Upper lobe of right lung (tissue), 1 donor: ENCODE data around the gene SASH3. TPM values are rescaled to one million over a fixed set of nuclear protein-coding genes. Genes with fewer than 3 reads are reported as not detected.

Source experiments
- ATAC-seq: fragments of 200-7000 bp; cut with Tn5 transposase; one replicate; pipeline ENCODE4 v1.9.1; 2020; ENCODE audit warnings: mild to moderate bottlenecking, moderate library complexity
- DNase-seq: peaks from one replicate; pipeline ENCODE4 v3.0.0-alpha.2; 2020
- H3K27ac ChIP-seq: fragments of 200-600 bp; one replicate; pipeline ENCODE4 v1.8.0; 2022
- H3K27me3 ChIP-seq: fragments of 200-600 bp; one replicate; pipeline ENCODE4 v1.8.0; 2022; ENCODE audit warnings: mild to moderate bottlenecking
- H3K36me3 ChIP-seq: fragments of 200-600 bp; one replicate; pipeline ENCODE4 v1.8.0; 2022
- H3K4me1 ChIP-seq: fragments of 200-600 bp; one replicate; pipeline ENCODE4 v1.8.0; 2022
- H3K4me3 ChIP-seq: fragments of 200-600 bp; one replicate; pipeline ENCODE4 v1.8.0; 2022; ENCODE audit warnings: mild to moderate bottlenecking
- H3K9me3 ChIP-seq: fragments of 200-600 bp; one replicate; pipeline ENCODE4 v1.8.0; 2022
- CTCF ChIP-seq: fragments of 200-600 bp; IDR thresholded peaks from one replicate; pipeline ENCODE4 v1.8.0; 2022; ENCODE audit warnings: antibody characterized with exemption
- intact Hi-C: fragments of 100-400 bp; cut with DNase I; formaldehyde crosslinking; loops from one replicate; pipeline ENCODE4 v1.11.0; 2022
- total RNA-seq: library from RNA; stranded (reverse); fragmentation: NEBNext Ultra II Directional; extraction: Animal tissue kit (Norgen Biotek cat#: 25700); gene quantifications from one replicate; pipeline ENCODE4 v1.2.1, GENCODE V29; 2021
- donor health status: DM: no; HTN: yes; CAD: no; lungs with severe emphysema.

Gene SASH3
- total RNA-seq, 1 donor from 2014 or later = 41.2 TPM

DNA sequence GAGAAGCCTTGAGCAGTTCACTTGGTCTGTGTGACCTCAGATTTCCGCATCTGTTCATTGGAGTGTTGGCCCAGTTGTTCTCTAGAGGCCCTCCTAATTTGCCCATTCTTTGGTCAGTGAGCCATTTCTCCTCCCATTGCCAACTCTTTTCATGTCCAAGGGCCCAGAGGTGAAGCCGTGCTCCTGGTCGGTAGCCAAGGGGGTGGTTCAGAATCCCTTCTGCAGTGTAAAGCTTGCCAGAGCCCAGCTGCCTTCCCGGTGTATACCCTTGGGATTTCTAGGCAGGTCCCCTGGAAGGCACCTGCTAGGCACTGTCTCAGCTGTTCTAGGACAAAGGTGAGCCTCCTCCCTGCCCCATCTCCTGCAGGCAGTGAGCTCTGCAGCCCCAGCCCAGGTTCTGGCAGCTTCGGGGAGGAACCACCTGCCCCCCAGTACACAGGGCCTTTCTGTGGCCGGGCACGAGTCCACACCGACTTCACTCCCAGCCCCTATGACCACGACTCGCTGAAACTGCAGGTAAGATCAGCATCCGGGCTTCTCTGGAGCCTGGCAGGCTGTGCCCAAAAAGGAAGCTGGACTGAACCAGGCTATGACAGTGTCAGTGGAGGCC, 12.3 kb downstream of the SASH3 start:
- Histone ChIP-seq H3K9me3 (no peaks in the 10 kb centered on the region), H3K27me3 (no peaks in the 10 kb centered on the region), H3K36me3 (no peaks in the 10 kb centered on the region), H3K4me1 (no peaks in the 10 kb centered on the region), H3K27ac (no peak overlapping the region), H3K4me3 (no peak overlapping the region)
- TF ChIP-seq CTCF = no peak
- ATAC-seq = no peak
- no peak for DNase-seq
- intact Hi-C loops = no loop called here

GRCh38 chrX:129792586-129793291, 13.0 kb downstream of the SASH3 start:
- intact Hi-C loops = no loop called here
- no peak for ATAC-seq
- no peak for TF ChIP-seq CTCF

GRCh38 chrX:129793604-129794191, 13.9 kb downstream of the SASH3 start:
- H3K27me3 ChIP-seq = no peaks in the 10 kb centered on the region
- DNase-seq = no peak
- intact Hi-C loops = no loop called here

More at GRCh38 chrX:129792586-129793291, 13.0 kb downstream of the SASH3 start:
- DNase-seq = no peak
- Histone ChIP-seq H3K4me3 (no peak overlapping the region), H3K36me3 (no peaks in the 10 kb centered on the region), H3K27me3 (no peaks in the 10 kb centered on the region), H3K4me1 (no peaks in the 10 kb centered on the region), H3K9me3 (no peaks in the 10 kb centered on the region), H3K27ac (no peak overlapping the region)

GRCh38 chrX:129795584-129795983, 15.8 kb downstream of the SASH3 start:
- H3K9me3 ChIP-seq = no peaks in the 10 kb centered on the region
- no peak for ATAC-seq
- intact Hi-C loops = no loop called here
- DNase-seq = no peak
- H3K27ac ChIP-seq = no peak overlapping the region
- no peaks in the 10 kb centered on the region for H3K27me3 ChIP-seq
- no peaks in the 10 kb centered on the region for H3K36me3 ChIP-seq
- no peak overlapping the region for H3K4me3 ChIP-seq
- H3K4me1 ChIP-seq = no peaks in the 10 kb centered on the region
- no peak for TF ChIP-seq CTCF

More at GRCh38 chrX:129793604-129794191, 13.9 kb downstream of the SASH3 start:
- no peak overlapping the region for H3K27ac ChIP-seq
- TF ChIP-seq CTCF = no peak
- no peaks in the 10 kb centered on the region for H3K4me1 ChIP-seq
- ATAC-seq = no peak
- H3K4me3 ChIP-seq = no peak overlapping the region
- H3K36me3 ChIP-seq = no peaks in the 10 kb centered on the region
- H3K9me3 ChIP-seq = no peaks in the 10 kb centered on the region

DNA sequence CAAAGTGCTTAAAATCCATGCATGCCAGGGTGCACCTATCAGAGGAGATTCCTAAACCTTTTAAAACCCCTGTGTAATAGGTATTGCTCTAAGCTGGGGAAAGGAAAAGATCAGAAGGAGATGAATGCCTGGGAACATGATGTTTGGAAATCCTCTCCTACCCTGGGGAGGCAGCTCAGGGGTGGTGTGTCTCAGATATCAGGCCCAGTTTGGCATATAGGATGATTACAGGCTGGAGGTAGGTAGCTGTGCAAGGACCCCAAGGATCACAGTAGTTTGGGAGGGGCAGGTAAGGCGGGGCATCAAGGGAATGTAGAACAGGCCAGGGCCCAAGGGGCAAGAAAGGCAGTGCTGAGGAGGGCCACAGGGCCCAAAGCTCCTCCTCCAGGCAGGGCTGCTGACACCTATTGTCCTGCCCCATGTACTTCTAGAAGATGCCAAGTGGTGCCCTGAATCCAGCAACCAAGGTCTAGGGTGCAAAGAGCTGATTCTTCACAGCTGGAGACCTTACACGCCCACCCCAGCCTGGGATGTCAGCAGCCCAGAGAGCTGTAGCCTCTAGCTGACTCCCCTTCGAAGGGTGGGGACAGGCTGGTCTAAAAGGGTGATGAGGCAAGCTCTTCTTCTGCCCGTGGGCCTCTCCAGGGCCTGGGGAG, 17.6 kb downstream of the SASH3 start:
- no peak for TF ChIP-seq CTCF
- no peaks in the 10 kb centered on the region for H3K36me3 ChIP-seq
- intact Hi-C loops = no loop called here
- no peaks in the 10 kb centered on the region for H3K27me3 ChIP-seq
- no peak overlapping the region for H3K27ac ChIP-seq
- ATAC-seq = no peak
- H3K4me3 ChIP-seq = no peak overlapping the region
- H3K9me3 ChIP-seq = no peaks in the 10 kb centered on the region
- DNase-seq = no peak
- H3K4me1 ChIP-seq = no peaks in the 10 kb centered on the region
